Measurements from ENCODE around the gene SAMD11. TPM values are rescaled to one million over a fixed set of nuclear protein-coding genes. Genes with fewer than 3 reads are reported as not detected.
A peak's percentile ranks its signal among the peaks of the same experiment; 100 is the strongest.
"Not testable (repeated sequence)": the region's sequence is repeated elsewhere in the genome, so short reads cannot be mapped to it uniquely, and the experiment has no call there.

SAMD11 gene
- total RNA-seq: 90.7 and 146 TPM in 2 replicates
- 32.2 and 63.3 TPM in 2 replicates for polyA plus RNA-seq

- DNase-seq (ENCODE audit: low read depth in 1 of 2, low spot score in 1 of 2): peak; percentile 91 to 95
- peak within 1 kb of the TSS; percentile 89 for H3K4me3 ChIP-seq
- no peaks in the 10 kb centered on the region for H3K9me3 ChIP-seq (ENCODE audit: low read depth)
- TF ChIP-seq CTCF (IDR thresholded peaks at IDR 0.05; ENCODE audit: low read depth, low read length): no peak
- H3K27me3 ChIP-seq: peaks cover 13% of the 10 kb centered on the region
- H3K27ac ChIP-seq: peak within 1 kb of the TSS; percentile 51
- H3K36me3 ChIP-seq: no peaks in the 10 kb centered on the region
- peaks cover 23% of the 10 kb centered on the region for H3K4me1 ChIP-seq (ENCODE audit: low read depth)
Observed at GRCh38 chr1:923131-923990, at the start of gene SAMD11. SAMD11 (plus strand) TSS chr1:923923; CDS start chr1:924432, 509 bp downstream.

GRCh38 chr1:876428-877208 lies 47.1 kb upstream of the SAMD11 start:
- DNase-seq (ENCODE audit: low read depth in 1 of 2, low spot score in 1 of 2): peak in 1 of 2 donors; percentile 8
- peaks cover 56% of the 10 kb centered on the region for H3K27me3 ChIP-seq
- H3K27ac ChIP-seq; H3K36me3 ChIP-seq; H3K4me1 ChIP-seq (ENCODE audit: low read depth); H3K4me3 ChIP-seq; H3K9me3 ChIP-seq (ENCODE audit: low read depth): not testable (repeated sequence)

- not testable (repeated sequence) for H3K36me3 ChIP-seq; DNase-seq (ENCODE audit: low read depth in 1 of 2, low spot score in 1 of 2); H3K4me1 ChIP-seq (ENCODE audit: low read depth); H3K9me3 ChIP-seq (ENCODE audit: low read depth); H3K4me3 ChIP-seq; H3K27ac ChIP-seq
- H3K27me3 ChIP-seq: peaks cover 56% of the 10 kb centered on the region
Observed at GRCh38 chr1:877209-877986, 46.3 kb upstream of the SAMD11 start.

- not testable (repeated sequence) for H3K27ac ChIP-seq; H3K9me3 ChIP-seq (ENCODE audit: low read depth); DNase-seq (ENCODE audit: low read depth in 1 of 2, low spot score in 1 of 2); H3K4me1 ChIP-seq (ENCODE audit: low read depth); H3K4me3 ChIP-seq; H3K36me3 ChIP-seq
- H3K27me3 ChIP-seq: peaks cover 58% of the 10 kb centered on the region
Observed at GRCh38 chr1:880511-880910, 43.2 kb upstream of the SAMD11 start.

- H3K27me3 ChIP-seq: peaks cover 60% of the 10 kb centered on the region
- not testable (repeated sequence) for H3K4me1 ChIP-seq (ENCODE audit: low read depth); H3K4me3 ChIP-seq; H3K36me3 ChIP-seq; DNase-seq (ENCODE audit: low read depth in 1 of 2, low spot score in 1 of 2); H3K9me3 ChIP-seq (ENCODE audit: low read depth); H3K27ac ChIP-seq
Observed at GRCh38 chr1:880915-881314, 42.8 kb upstream of the SAMD11 start.

GRCh38 chr1:886311-886710 lies 37.4 kb upstream of the SAMD11 start:
- Histone ChIP-seq H3K4me3 (no peak overlapping the region), H3K36me3 (no peaks in the 10 kb centered on the region), H3K27me3 (peaks cover 91% of the 10 kb centered on the region), H3K9me3 (ENCODE audit: low read depth) (no peaks in the 10 kb centered on the region), H3K27ac (no peak overlapping the region), H3K4me1 (ENCODE audit: low read depth) (no peaks in the 10 kb centered on the region)
- no peak for DNase-seq (ENCODE audit: low read depth in 1 of 2, low spot score in 1 of 2)
- TF ChIP-seq CTCF (IDR thresholded peaks at IDR 0.05; ENCODE audit: low read depth, low read length): no peak

GRCh38 chr1:886760-887159 lies 37.0 kb upstream of the SAMD11 start:
- Histone ChIP-seq H3K27ac (no peak overlapping the region), H3K27me3 (peaks cover 90% of the 10 kb centered on the region), H3K4me1 (ENCODE audit: low read depth) (no peaks in the 10 kb centered on the region), H3K36me3 (no peaks in the 10 kb centered on the region), H3K4me3 (no peak overlapping the region), H3K9me3 (ENCODE audit: low read depth) (no peaks in the 10 kb centered on the region)
- TF ChIP-seq CTCF (IDR thresholded peaks at IDR 0.05; ENCODE audit: low read depth, low read length): no peak
- no peak for DNase-seq (ENCODE audit: low read depth in 1 of 2, low spot score in 1 of 2)
